ENCODE results near the gene EOLA1.
"Not testable (repeated sequence)": the region's sequence is repeated elsewhere in the genome, so short reads cannot be mapped to it uniquely, and the experiment has no call there.

EOLA1 gene

GRCh38 chrX:149522916-149523315 lies 17.9 kb upstream of the EOLA1 start:
- no peak overlapping the region for H3K27ac ChIP-seq (ENCODE audit: extremely low read depth, low read depth, low read length)
- TF ChIP-seq ATF2 (tag by site-specific recombination; IDR thresholded peaks at IDR 0.05; ENCODE audit: low read depth) (peak; percentile 40; the same call in 1 of the 2 replicates), ZNF785 (tag by site-specific recombination; IDR thresholded peaks at IDR 0.05) (no peak)
- ChIA-PET CTCF (interaction anchor here (1.2 to 3.0 kb wide), 2 partner anchors 9 to 11 kb away, joined by 3 to 17 read pairs; no protein-coding TSS in a partner anchor), POLR2A (interaction anchor here (0.9 kb wide), 1 partner anchor 18 kb away, joined by 3 read pairs; the partner anchor contains the start of gene EOLA1)
- H3K9me3 ChIP-seq (ENCODE audit: control insufficient read depth, insufficient read depth, low read depth, low read length) = no peaks in the 10 kb centered on the region
- H3K36me3 ChIP-seq (ENCODE audit: control insufficient read depth in 2 of 2, insufficient read depth in 1 of 2, low read length in 2 of 2) = no peaks in the 10 kb centered on the region
- no peaks in the 10 kb centered on the region for H3K4me1 ChIP-seq (ENCODE audit: control insufficient read depth, insufficient read depth, low read length)
- no peak overlapping the region for H3K4me3 ChIP-seq (ENCODE audit: low read depth, low read length)

GRCh38 chrX:149525389-149525788 lies 15.4 kb upstream of the EOLA1 start:
- peak; percentile 43 for TF ChIP-seq ZNF518A (tag by site-specific recombination; conservative IDR thresholded peaks at IDR 0.05; ENCODE audit: low read depth)
- TF ChIP-seq GLIS1 (tag by site-specific recombination; IDR thresholded peaks at IDR 0.05) = peak; percentile 52
- CTCF ChIA-PET; H3K36me3 ChIP-seq (ENCODE audit: control insufficient read depth in 2 of 2, insufficient read depth in 1 of 2, low read length in 2 of 2); H3K4me1 ChIP-seq (ENCODE audit: control insufficient read depth, insufficient read depth, low read length); H3K27ac ChIP-seq (ENCODE audit: extremely low read depth, low read depth, low read length); H3K4me3 ChIP-seq (ENCODE audit: low read depth, low read length); H3K9me3 ChIP-seq (ENCODE audit: control insufficient read depth, insufficient read depth, low read depth, low read length): not testable (repeated sequence)
- POLR2A ChIA-PET = interaction anchor here (0.8 kb wide), 1 partner anchor 14 kb away, joined by 3 read pairs; no protein-coding TSS in a partner anchor

- not testable (repeated sequence) for H3K27ac ChIP-seq (ENCODE audit: extremely low read depth, low read depth, low read length); H3K36me3 ChIP-seq (ENCODE audit: control insufficient read depth in 2 of 2, insufficient read depth in 1 of 2, low read length in 2 of 2); H3K9me3 ChIP-seq (ENCODE audit: control insufficient read depth, insufficient read depth, low read depth, low read length); H3K4me3 ChIP-seq (ENCODE audit: low read depth, low read length); H3K4me1 ChIP-seq (ENCODE audit: control insufficient read depth, insufficient read depth, low read length)
- ChIA-PET CTCF (interaction anchor here (0.6 to 1.1 kb wide), 2 partner anchors 10 to 117 kb away, joined by 3 to 6 read pairs; no protein-coding TSS in a partner anchor), POLR2A (interaction anchor here (0.8 kb wide), 1 partner anchor 13 kb away, joined by 3 read pairs; no protein-coding TSS in a partner anchor)
Observed at GRCh38 chrX:149525903-149526302, 14.9 kb upstream of the EOLA1 start.

DNA sequence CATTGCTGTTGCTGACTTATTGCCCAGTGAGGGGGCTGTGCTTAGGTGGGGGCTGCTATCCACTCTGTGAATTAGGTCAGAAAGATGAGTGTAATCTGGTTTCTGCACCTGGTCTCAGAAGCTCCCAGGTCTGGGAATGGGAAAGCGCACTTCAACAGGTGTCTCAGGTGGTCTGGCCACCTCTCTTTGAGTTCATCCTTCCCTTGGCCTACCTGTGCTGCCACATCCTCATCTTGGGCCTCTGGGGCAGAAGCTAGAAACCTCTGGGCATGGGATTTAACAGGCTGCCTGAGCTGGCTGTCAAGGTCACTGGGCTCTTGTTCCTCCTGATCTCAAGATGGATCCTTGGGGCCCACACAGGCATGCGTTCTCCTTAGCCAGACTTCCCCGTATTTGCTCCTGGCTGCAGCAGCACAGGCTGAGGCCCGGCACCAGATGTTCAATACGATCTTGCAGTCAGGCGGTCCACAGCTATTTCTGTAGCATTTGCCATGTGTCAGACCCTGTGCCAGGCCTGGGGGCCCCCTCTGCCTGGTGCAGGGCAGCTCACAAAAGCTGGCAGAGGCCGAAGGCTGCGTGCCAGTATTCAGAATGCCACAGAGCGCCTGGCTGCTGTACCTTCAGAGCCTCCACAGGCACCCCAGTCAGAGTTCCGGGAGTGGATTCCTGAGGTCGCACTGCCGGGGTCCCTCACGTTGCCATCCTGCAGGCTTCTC lies 14.3 kb upstream of the EOLA1 start:
- H3K36me3 ChIP-seq (ENCODE audit: control insufficient read depth in 2 of 2, insufficient read depth in 1 of 2, low read length in 2 of 2) = peaks cover 0 to 13% of the 10 kb centered on the region in 2 experiments; a peak in 2 of 3 replicates
- H3K4me1 ChIP-seq (ENCODE audit: control insufficient read depth, insufficient read depth, low read length); H3K4me3 ChIP-seq (ENCODE audit: low read depth, low read length); H3K27ac ChIP-seq (ENCODE audit: extremely low read depth, low read depth, low read length); POLR2A ChIA-PET; H3K9me3 ChIP-seq (ENCODE audit: control insufficient read depth, insufficient read depth, low read depth, low read length): not testable (repeated sequence)
- CTCF ChIA-PET = interaction anchor here (0.6 to 1.1 kb wide), 2 partner anchors 11 to 116 kb away, joined by 3 to 6 read pairs; no protein-coding TSS in a partner anchor
- TF ChIP-seq SCRT2 (tag by site-specific recombination; IDR thresholded peaks at IDR 0.05) (peak; percentile 63), KLF1 (tag by site-specific recombination; IDR thresholded peaks at IDR 0.05) (0 out of 2 replicates have a peak, but pooled peaks have one; percentile 13)

Measured in HEK293 (cell line).